KMS-11 (cell line): ENCODE measurements around the gene CFAP74.

Experiments used
- H2AFZ ChIP-seq: fragments of 200-600 bp; sonication (generic); 2 replicates; pipeline ENCODE4 v1.6.1; 2016; ENCODE audit warnings: antibody characterized with exemption, mixed run types, low read depth
- H3K27ac ChIP-seq: fragments of 200-600 bp; sonication (generic); 2 replicates; pipeline ENCODE4 v1.6.1; 2016; ENCODE audit warnings: mild to moderate bottlenecking, mixed run types
- H3K27me3 ChIP-seq: fragments of 200-600 bp; sonication (generic); 2 replicates; pipeline ENCODE4 v1.6.1; 2017; ENCODE audit warnings: mild to moderate bottlenecking, low read depth, mixed run types, moderate library complexity; ENCODE audit not compliant: insufficient read depth
- H3K36me3 ChIP-seq: fragments of 200-600 bp; sonication (generic); 2 replicates; pipeline ENCODE4 v1.6.1; 2017; ENCODE audit warnings: mild to moderate bottlenecking, mixed run types; ENCODE audit not compliant: insufficient read depth
- H3K4me1 ChIP-seq: fragments of 200-600 bp; sonication (generic); 2 replicates; pipeline ENCODE4 v1.6.1; 2016; ENCODE audit warnings: mild to moderate bottlenecking, low read depth, mixed run types; ENCODE audit not compliant: poor library complexity, severe bottlenecking
- H3K4me2 ChIP-seq: fragments of 200-600 bp; sonication (generic); 2 replicates; pipeline ENCODE4 v1.7.0; 2016; ENCODE audit warnings: mild to moderate bottlenecking, mixed run types
- H3K4me3 ChIP-seq: fragments of 200-600 bp; sonication (generic); IDR thresholded peaks from 2 replicates; pipeline ENCODE4 v1.6.1; 2017; ENCODE audit warnings: low read depth, low read length, mixed read lengths; ENCODE audit not compliant: insufficient read depth
- H3K79me2 ChIP-seq: fragments of 200-600 bp; sonication (generic); 2 replicates; pipeline ENCODE4 v1.6.1; 2016; ENCODE audit warnings: low read depth, mixed run types; ENCODE audit not compliant: insufficient read depth
- H3K9ac ChIP-seq: fragments of 200-600 bp; sonication (generic); 2 replicates; pipeline ENCODE4 v1.6.1; 2016; ENCODE audit warnings: mild to moderate bottlenecking, mixed run types
- H4K20me1 ChIP-seq: fragments of 200-600 bp; sonication (generic); 2 replicates; pipeline ENCODE4 v1.6.1; 2016; ENCODE audit warnings: mild to moderate bottlenecking, mixed run types; ENCODE audit not compliant: insufficient read depth
- TF ChIP-seq, protein P1 (sequence below): fragments of 200-600 bp; sonication (generic); conservative IDR thresholded peaks from 2 replicates; pipeline ENCODE4 v1.6.1; 2017; ENCODE audit warnings: low read depth, mild to moderate bottlenecking, antibody characterized with exemption, low read length, moderate library complexity, mixed read lengths

Gene CFAP74

DNA sequence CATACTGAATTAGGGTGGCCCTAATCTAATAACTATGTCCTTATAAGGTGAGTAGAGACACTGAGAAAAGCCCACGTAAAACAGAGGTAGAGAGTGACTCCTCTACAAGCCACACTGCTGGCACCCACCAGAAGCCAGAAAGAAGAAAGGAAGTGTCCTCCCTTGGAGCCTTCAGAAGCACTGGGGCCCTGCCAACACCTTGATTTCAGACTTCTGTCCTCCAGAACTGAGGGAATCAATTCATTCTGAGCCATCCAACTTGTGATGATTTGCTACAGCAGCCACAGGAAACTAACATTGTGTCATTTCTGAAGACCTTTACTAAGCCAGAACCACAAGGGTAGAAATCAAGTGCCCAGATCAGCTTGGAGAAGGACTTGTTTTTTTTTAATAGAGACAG, 127.7 kb downstream of the CFAP74 start:
- Histone ChIP-seq H3K4me3 (no peak overlapping the region), H3K4me1 (no peaks in the 10 kb centered on the region), H3K79me2 (peaks cover 97% of the 10 kb centered on the region), H4K20me1 (peaks cover 72% of the 10 kb centered on the region), H3K4me2 (no peak overlapping the region), H3K36me3 (no peaks in the 10 kb centered on the region; the same call in 1 of the 2 replicates), H3K27ac (no peak overlapping the region), H3K27me3 (no peaks in the 10 kb centered on the region), H3K9ac (no peak overlapping the region), H2AFZ (no peak overlapping the region)
- TF ChIP-seq, protein P1, sequence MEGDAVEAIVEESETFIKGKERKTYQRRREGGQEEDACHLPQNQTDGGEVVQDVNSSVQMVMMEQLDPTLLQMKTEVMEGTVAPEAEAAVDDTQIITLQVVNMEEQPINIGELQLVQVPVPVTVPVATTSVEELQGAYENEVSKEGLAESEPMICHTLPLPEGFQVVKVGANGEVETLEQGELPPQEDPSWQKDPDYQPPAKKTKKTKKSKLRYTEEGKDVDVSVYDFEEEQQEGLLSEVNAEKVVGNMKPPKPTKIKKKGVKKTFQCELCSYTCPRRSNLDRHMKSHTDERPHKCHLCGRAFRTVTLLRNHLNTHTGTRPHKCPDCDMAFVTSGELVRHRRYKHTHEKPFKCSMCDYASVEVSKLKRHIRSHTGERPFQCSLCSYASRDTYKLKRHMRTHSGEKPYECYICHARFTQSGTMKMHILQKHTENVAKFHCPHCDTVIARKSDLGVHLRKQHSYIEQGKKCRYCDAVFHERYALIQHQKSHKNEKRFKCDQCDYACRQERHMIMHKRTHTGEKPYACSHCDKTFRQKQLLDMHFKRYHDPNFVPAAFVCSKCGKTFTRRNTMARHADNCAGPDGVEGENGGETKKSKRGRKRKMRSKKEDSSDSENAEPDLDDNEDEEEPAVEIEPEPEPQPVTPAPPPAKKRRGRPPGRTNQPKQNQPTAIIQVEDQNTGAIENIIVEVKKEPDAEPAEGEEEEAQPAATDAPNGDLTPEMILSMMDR = no peak

DNA sequence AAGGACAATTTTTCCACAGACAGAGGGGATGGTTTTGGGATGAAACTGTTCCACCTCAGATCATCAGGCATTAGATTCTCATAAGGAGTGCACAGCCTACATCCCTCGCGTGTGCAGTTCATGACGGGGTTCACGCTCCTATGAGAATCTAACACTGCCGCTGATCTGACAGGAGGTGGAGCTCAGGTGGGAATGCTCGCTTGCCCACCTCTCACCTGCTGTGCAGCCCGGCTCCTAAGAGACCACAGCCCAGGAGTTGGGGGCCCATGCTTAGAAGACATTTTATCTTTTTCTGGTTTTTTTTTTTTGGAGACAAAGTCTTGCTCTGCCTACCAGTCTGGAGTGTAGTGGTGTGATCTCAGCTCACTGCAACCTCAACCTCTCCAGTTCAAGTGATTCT, 128.7 kb downstream of the CFAP74 start:
- Histone ChIP-seq H2AFZ (no peak overlapping the region), H4K20me1 (peaks cover 77% of the 10 kb centered on the region), H3K4me1 (no peaks in the 10 kb centered on the region), H3K36me3 (no peaks in the 10 kb centered on the region; the same call in 1 of the 2 replicates), H3K27me3 (no peaks in the 10 kb centered on the region), H3K79me2 (peaks cover 97% of the 10 kb centered on the region), H3K4me2 (no peak overlapping the region), H3K4me3 (no peak overlapping the region), H3K9ac (no peak overlapping the region), H3K27ac (no peak overlapping the region)
- TF ChIP-seq, protein P1 = no peak

DNA sequence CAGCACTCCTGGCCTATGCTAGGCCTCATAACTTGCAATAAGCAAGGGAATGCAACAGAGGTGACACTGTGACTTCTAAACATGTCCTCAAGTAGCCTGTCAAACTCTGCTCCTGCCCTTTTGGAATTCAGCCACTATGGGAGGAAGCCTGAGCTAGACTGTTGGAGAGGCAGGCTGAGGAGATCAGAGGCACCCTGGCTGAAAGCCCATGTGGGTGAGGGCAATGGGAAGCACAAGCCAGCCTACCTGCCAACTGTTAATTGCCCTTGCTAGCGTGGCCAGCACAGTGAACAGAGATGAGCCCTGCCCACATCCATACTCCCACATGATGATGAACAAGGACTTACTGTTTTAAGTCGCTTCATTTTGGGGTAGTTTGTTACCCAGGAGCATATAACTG, 130.4 kb downstream of the CFAP74 start:
- Histone ChIP-seq H3K27me3 (no peaks in the 10 kb centered on the region), H3K27ac (no peak overlapping the region), H3K4me1 (no peaks in the 10 kb centered on the region), H4K20me1 (peaks cover 75% of the 10 kb centered on the region), H3K79me2 (peaks cover 97% of the 10 kb centered on the region), H3K9ac (no peak overlapping the region), H2AFZ (no peak overlapping the region), H3K4me2 (no peak overlapping the region), H3K36me3 (no peaks in the 10 kb centered on the region), H3K4me3 (no peak overlapping the region)
- TF ChIP-seq, protein P1 = no peak

DNA sequence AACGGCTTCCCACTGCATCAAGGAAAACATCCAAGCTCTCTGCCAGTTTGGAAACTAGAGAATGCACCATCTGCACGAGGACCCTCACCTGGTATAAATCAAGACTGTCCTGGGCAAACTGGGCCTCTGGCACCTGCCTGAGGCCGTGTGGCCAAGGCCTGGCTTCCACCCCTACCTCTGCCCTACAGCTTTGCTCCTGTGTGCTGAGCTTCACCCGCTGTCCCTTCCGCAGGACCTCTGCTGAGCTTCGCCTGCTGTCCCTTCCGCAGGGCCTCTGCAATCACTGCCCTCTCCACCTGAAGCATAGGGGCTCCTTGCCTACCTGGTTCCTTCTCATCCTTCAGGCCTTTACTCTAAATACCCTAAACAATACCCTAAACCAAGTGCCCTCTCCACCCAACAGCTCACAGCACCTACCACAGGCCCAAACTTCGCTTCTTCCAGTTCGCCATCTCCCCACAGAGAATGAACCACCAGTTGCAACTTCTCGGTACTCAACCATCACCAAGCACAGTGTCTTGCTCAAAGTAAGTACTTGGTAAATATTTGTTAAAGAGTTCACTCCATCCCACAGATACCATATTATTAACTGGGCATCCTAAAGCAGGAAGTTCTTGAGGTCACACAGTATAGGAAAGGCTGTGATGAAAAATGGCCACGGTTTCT, 131.1 kb downstream of the CFAP74 start:
- Histone ChIP-seq H4K20me1 (peaks cover 74% of the 10 kb centered on the region), H3K27ac (no peak overlapping the region), H3K9ac (no peak overlapping the region), H3K36me3 (no peaks in the 10 kb centered on the region), H3K79me2 (peaks cover 97% of the 10 kb centered on the region), H3K27me3 (no peaks in the 10 kb centered on the region), H2AFZ (no peak overlapping the region), H3K4me3 (no peak overlapping the region), H3K4me2 (no peak overlapping the region), H3K4me1 (no peaks in the 10 kb centered on the region)
- TF ChIP-seq, protein P1 = no peak
